Stimulated activated naive B cell treated with anti-CD40 and anti-IgM and Interleukin-4, amounts not matched to agents 10 μg/mL and 1 μg/mL and 100 μg/mL, for 72 hours (primary cell): ENCODE data around the gene KPNA4.
"Not testable (repeated sequence)": the region's sequence is repeated elsewhere in the genome, so short reads cannot be mapped to it uniquely, and the experiment has no call there.

Experiments
- ATAC-seq, 2 donors: fragments of 150-1000 bp; cut with Tn5 transposase; replicated peaks; 2 replicates each; pipeline ENCODE4 v1.10.0; 2021; ENCODE audit warnings: moderate library complexity in 1 of 2
- DNase-seq: peaks from one replicate; pipeline ENCODE4 v3.0.0; 2021
- H3K27ac Mint-ChIP-seq: one replicate; pipeline ENCODE4 v1.8.0; 2022; ENCODE audit warnings: mild to moderate bottlenecking, mixed read lengths
- H3K27me3 Mint-ChIP-seq, 2 donors: one replicate each; pipeline ENCODE4 v1.8.0; 2022; ENCODE audit warnings: mixed read lengths in 2 of 2
- H3K36me3 Mint-ChIP-seq, 2 donors: one replicate each; pipeline ENCODE4 v1.8.0; 2022; ENCODE audit warnings: mixed read lengths in 2 of 2, mild to moderate bottlenecking in 1 of 2
- H3K4me1 Mint-ChIP-seq, 2 donors: one replicate each; pipeline ENCODE4 v1.8.0; 2022; ENCODE audit warnings: mixed read lengths in 2 of 2, mild to moderate bottlenecking in 1 of 2
- H3K4me3 Mint-ChIP-seq, 2 donors: one replicate each; pipeline ENCODE4 v1.8.0; 2022; ENCODE audit warnings: mild to moderate bottlenecking in 2 of 2, mixed read lengths in 2 of 2, moderate library complexity in 1 of 2
- H3K9me3 Mint-ChIP-seq, 2 donors: one replicate each; pipeline ENCODE4 v1.8.0; 2022; ENCODE audit warnings: mixed read lengths in 2 of 2, mild to moderate bottlenecking in 1 of 2

Gene KPNA4

GRCh38 chr3:160583451-160583850 lies 18.1 kb upstream of the KPNA4 start:
- H3K9me3 Mint-ChIP-seq, result peaks cover 16 to 23% of the 10 kb centered on the region in 2 donors
- H3K36me3 Mint-ChIP-seq, result peaks cover 7 to 14% of the 10 kb centered on the region in 2 donors
- DNase-seq (no peak), ATAC-seq (no peak)
- H3K27ac Mint-ChIP-seq, result no peak overlapping the region
- H3K4me3 Mint-ChIP-seq, result no peak overlapping the region
- H3K4me1 Mint-ChIP-seq, result peaks cover 0 to 5% of the 10 kb centered on the region in 2 donors
- peaks cover 10 to 22% of the 10 kb centered on the region in 2 donors for H3K27me3 Mint-ChIP-seq

DNA sequence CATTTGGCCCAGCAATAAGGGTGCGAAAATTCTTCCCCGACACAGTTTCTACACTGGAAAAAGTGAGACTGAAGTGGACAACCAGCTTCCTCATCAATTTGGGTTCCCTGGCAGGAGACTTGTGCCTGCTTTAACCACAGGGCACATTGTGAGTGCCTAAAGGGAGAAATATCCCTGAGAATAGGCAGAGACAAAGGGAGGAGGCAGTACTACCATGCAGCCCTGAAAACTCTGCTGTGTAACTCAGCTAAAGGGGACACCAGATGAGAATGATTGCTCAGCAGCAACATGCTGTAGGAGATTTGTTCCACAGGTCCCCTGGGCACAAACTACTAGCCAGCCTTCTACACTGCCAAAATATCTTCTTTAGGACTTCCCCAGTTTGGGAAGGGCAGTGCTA lies 15.6 kb upstream of the KPNA4 start:
- Mint-ChIP-seq H3K27ac (no peak overlapping the region), H3K27me3 (peaks cover 4 to 8% of the 10 kb centered on the region in 2 donors), H3K4me3 (no peak overlapping the region), H3K4me1 (peaks cover 0 to 5% of the 10 kb centered on the region in 2 donors), H3K36me3 (peaks cover 7 to 13% of the 10 kb centered on the region in 2 donors), H3K9me3 (peaks cover 16 to 21% of the 10 kb centered on the region in 2 donors)
- DNase-seq, result no peak
- no peak for ATAC-seq

DNA sequence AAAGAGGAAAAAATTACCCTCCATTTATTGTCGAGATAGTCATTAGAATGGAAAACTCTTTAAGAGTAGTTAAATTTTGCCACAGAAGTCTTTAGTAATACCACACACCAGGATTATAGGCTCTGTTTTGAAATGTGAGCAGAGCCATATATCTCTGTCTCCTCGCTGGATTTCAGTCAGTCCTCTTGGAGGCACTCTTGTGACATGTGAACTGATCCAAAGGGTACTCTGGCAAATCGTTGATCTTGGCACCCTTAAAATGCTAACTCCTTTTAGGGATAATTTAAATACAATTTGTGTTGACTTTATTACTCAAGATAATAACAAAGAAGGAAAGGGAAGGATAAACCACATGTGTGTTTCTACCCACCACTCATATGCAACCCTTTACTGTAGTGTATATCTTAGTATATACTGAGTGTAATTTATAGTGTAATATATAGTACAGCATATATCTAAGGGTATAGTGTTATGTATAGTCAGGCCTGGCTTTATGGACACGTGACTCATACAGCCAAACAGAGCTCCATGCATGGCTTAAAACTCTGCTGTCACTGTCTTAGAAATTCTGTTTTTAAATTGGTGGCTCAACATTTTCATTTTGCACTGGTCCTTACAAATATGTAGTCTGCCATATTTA lies 12.3 kb upstream of the KPNA4 start:
- no peak overlapping the region for H3K4me3 Mint-ChIP-seq
- H3K27ac Mint-ChIP-seq, result no peak overlapping the region
- peaks cover 0 to 4% of the 10 kb centered on the region in 2 donors for H3K27me3 Mint-ChIP-seq
- peaks cover 11 to 13% of the 10 kb centered on the region in 2 donors for H3K36me3 Mint-ChIP-seq
- no peaks in the 10 kb centered on the region for H3K4me1 Mint-ChIP-seq
- peaks cover 11 to 14% of the 10 kb centered on the region in 2 donors for H3K9me3 Mint-ChIP-seq
- DNase-seq (no peak), ATAC-seq (no peak)

- ATAC-seq (no peak), DNase-seq (no peak)
- Mint-ChIP-seq H3K9me3 (peaks cover 11 to 14% of the 10 kb centered on the region in 2 donors), H3K4me3 (no peak overlapping the region), H3K4me1 (no peaks in the 10 kb centered on the region), H3K27me3 (peaks cover 0 to 4% of the 10 kb centered on the region in 2 donors), H3K36me3 (peaks cover 11 to 13% of the 10 kb centered on the region in 2 donors), H3K27ac (no peak overlapping the region)
Measured at GRCh38 chr3:160577093-160577492, 11.7 kb upstream of the KPNA4 start.

GRCh38 chr3:160576621-160577020 lies 11.2 kb upstream of the KPNA4 start:
- peaks cover 10 to 11% of the 10 kb centered on the region in 2 donors for H3K36me3 Mint-ChIP-seq
- H3K27me3 Mint-ChIP-seq, result peaks cover 0 to 4% of the 10 kb centered on the region in 2 donors

GRCh38 chr3:160575589-160575988 lies 10.2 kb upstream of the KPNA4 start:
- H3K36me3 Mint-ChIP-seq, result peaks cover 8 to 9% of the 10 kb centered on the region in 2 donors
- no peaks in the 10 kb centered on the region for H3K4me1 Mint-ChIP-seq
- ATAC-seq (no peak), DNase-seq (no peak)
- no peak overlapping the region for H3K4me3 Mint-ChIP-seq
- no peak overlapping the region for H3K27ac Mint-ChIP-seq
- peaks cover 1 to 5% of the 10 kb centered on the region in 2 donors for H3K9me3 Mint-ChIP-seq
- H3K27me3 Mint-ChIP-seq, result peaks cover 0 to 2% of the 10 kb centered on the region in 2 donors

More at GRCh38 chr3:160576621-160577020, 11.2 kb upstream of the KPNA4 start:
- H3K9me3 Mint-ChIP-seq, result peaks cover 7 to 9% of the 10 kb centered on the region in 2 donors
- DNase-seq, result no peak
- no peak for ATAC-seq
- no peak overlapping the region for H3K27ac Mint-ChIP-seq
- no peaks in the 10 kb centered on the region for H3K4me1 Mint-ChIP-seq
- no peak overlapping the region for H3K4me3 Mint-ChIP-seq

- H3K27me3 Mint-ChIP-seq, result no peaks in the 10 kb centered on the region
Measured at GRCh38 chr3:160574636-160575035, 9.3 kb upstream of the KPNA4 start.

DNA sequence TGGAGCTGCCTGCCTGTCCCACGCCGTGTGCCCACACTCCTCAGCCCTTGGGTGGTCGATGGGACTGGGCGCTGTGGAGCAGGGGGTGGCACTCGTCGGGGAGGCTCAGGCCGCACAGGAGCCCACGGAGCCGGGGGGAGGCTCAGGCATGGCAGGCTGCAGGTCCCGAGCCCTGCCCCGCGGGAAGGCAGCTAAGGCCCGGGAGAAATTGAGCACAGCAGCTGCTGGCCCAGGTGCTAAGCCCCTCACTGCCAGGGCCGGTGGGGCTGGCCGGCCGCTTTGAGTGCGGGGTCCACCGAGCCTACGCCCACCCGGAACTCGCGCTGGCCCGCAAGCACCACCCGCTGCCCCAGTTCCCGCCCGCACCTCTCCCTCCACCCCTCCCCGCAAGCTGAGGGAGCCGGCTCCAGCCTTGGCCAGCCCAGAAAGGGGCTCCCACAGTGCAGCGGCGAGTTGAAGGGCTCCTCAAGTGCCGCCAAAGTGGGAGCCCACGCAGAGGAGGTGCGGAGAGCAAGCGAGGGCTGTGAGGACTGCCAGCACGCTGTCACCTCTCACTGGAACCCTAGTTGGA lies 8.7 kb upstream of the KPNA4 start:
- H3K36me3 Mint-ChIP-seq, H3K4me1 Mint-ChIP-seq, DNase-seq, H3K4me3 Mint-ChIP-seq, H3K9me3 Mint-ChIP-seq, H3K27me3 Mint-ChIP-seq, ATAC-seq, H3K27ac Mint-ChIP-seq: not testable (repeated sequence)

More at GRCh38 chr3:160574636-160575035, 9.3 kb upstream of the KPNA4 start:
- no peak overlapping the region for H3K4me3 Mint-ChIP-seq
- no peaks in the 10 kb centered on the region for H3K4me1 Mint-ChIP-seq
- no peak for DNase-seq
- peaks cover 0 to 3% of the 10 kb centered on the region in 2 donors for H3K9me3 Mint-ChIP-seq
- peaks cover 7 to 8% of the 10 kb centered on the region in 2 donors for H3K36me3 Mint-ChIP-seq
- ATAC-seq, result no peak
- H3K27ac Mint-ChIP-seq, result no peak overlapping the region

DNA sequence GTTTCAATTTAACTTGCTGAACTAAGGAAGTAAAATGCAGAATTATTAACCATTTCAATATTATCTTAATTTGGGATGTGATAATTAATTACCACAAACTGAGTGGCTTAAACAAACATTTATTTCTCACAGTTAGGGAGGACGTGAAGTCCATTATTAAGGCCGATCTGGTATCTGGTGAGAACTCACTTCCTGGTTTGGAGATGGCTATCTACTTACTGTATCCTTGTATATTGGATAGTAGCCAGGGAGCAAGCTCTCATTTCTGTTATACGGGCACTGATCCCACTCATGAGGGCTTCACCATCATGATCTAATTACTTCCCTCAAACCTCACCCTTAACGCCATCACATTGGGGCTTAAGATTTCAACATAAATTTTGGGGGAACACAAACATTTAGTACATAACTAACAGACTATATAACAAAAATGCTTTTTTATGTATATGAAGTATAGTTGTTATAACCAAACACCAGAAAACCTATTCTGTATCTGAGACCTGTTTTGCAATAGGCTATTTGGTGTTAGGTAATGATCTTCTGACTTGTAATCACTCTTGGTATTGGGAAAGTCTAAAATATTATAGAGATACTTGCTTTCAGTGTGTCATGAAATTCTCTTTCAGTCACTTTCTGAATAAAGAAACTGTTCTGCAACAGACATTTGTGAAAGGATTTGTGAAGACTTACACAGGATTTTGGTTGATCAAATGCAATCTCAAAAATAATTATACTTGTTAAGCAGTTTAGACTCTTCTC lies 4.7 kb upstream of the KPNA4 start:
- H3K9me3 Mint-ChIP-seq, result peaks cover 1 to 3% of the 10 kb centered on the region in 2 donors
- H3K36me3 Mint-ChIP-seq, result peaks cover 19 to 26% of the 10 kb centered on the region in 2 donors
- no peak overlapping the region for H3K27ac Mint-ChIP-seq
- no peaks in the 10 kb centered on the region for H3K27me3 Mint-ChIP-seq
- ATAC-seq, result no peak
- H3K4me1 Mint-ChIP-seq, result peaks cover 18 to 31% of the 10 kb centered on the region in 2 donors
- H3K4me3 Mint-ChIP-seq, result no peak overlapping the region
- DNase-seq, result no peak

DNA sequence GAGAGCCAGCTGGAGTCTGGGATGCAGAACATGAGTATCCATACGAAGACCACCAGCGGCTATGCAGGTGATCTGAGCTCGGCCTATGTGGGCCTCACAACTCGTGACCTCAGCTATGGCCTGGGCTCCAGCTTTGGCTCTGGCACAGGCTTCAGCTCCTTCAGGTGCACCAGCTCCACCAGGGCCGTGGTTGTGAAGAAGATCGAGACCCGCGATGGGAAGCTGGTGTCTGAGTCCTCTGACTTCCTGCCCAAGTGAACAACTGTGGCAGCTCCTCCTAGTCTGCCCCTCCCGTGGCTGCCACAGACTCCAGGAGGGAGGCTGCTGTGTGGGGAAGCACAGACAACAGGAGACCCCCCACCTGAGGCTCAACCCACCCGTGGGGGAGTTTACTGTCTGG lies 3.6 kb upstream of the KPNA4 start:
- peaks cover 19 to 31% of the 10 kb centered on the region in 2 donors for H3K36me3 Mint-ChIP-seq
- no peak for ATAC-seq
- peaks cover 19 to 36% of the 10 kb centered on the region in 2 donors for H3K4me1 Mint-ChIP-seq

GRCh38 chr3:160567774-160568173 lies 2.4 kb upstream of the KPNA4 start:
- no peak overlapping the region for H3K4me3 Mint-ChIP-seq
- no peak for DNase-seq
- H3K27me3 Mint-ChIP-seq, result no peaks in the 10 kb centered on the region
- no peak for ATAC-seq
- H3K36me3 Mint-ChIP-seq, result peaks cover 18 to 32% of the 10 kb centered on the region in 2 donors
- H3K9me3 Mint-ChIP-seq, result peaks cover 0 to 1% of the 10 kb centered on the region in 2 donors
- peaks cover 25 to 47% of the 10 kb centered on the region in 2 donors for H3K4me1 Mint-ChIP-seq
- no peak overlapping the region for H3K27ac Mint-ChIP-seq

More for the DNA sequence above, 3.6 kb upstream of the KPNA4 start:
- Mint-ChIP-seq H3K27me3 (no peaks in the 10 kb centered on the region), H3K27ac (no peak overlapping the region), H3K9me3 (peaks cover 1 to 3% of the 10 kb centered on the region in 2 donors), H3K4me3 (no peak overlapping the region)
- DNase-seq, result no peak

DNA sequence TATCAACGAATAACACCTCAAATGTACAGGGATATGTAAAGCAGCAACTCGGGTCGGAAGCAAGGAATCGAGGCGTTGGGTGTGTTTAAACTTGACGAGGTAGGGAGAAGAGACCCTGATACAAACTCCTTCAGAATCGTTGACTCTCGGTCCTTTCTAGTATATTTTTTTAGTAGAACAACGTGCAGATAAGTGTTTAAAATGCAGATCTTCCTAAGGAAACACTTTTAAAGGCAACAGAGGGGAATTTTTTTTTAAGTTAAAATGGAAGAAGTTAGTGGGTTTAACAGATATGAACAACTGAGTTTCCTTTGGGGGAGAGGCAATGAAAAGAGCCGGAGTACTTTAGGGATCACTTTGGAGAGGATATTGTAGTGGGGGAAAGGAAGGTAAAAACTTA lies 1.1 kb upstream of the KPNA4 start:
- Mint-ChIP-seq H3K27me3 (no peaks in the 10 kb centered on the region), H3K27ac (peak overlapping the region; percentile 99), H3K9me3 (peaks cover 0 to 1% of the 10 kb centered on the region in 2 donors), H3K36me3 (peaks cover 17 to 33% of the 10 kb centered on the region in 2 donors), H3K4me1 (peaks cover 31 to 60% of the 10 kb centered on the region in 2 donors), H3K4me3 (peak overlapping the region; percentile 98)
- ATAC-seq (no peak), DNase-seq (no peak)

GRCh38 chr3:160564949-160565441 lies 376 bp downstream of the KPNA4 start:
- Mint-ChIP-seq H3K4me3 (peak overlapping the region; percentile 98), H3K27ac (peak overlapping the region; percentile 99), H3K9me3 (peaks cover 0 to 1% of the 10 kb centered on the region in 2 donors), H3K27me3 (no peaks in the 10 kb centered on the region), H3K36me3 (peaks cover 17 to 33% of the 10 kb centered on the region in 2 donors), H3K4me1 (peaks cover 35 to 71% of the 10 kb centered on the region in 2 donors)
- peak; percentile 60 to 65 for ATAC-seq
- no peak for DNase-seq

GRCh38 chr3:160564258-160564911 lies 986 bp downstream of the KPNA4 start:
- H3K27ac Mint-ChIP-seq, result peak overlapping the region; percentile 97
- peaks cover 17 to 33% of the 10 kb centered on the region in 2 donors for H3K36me3 Mint-ChIP-seq
- ATAC-seq, result no peak
- H3K4me3 Mint-ChIP-seq, result peak overlapping the region; percentile 94 to 95
- H3K9me3 Mint-ChIP-seq, result peaks cover 0 to 1% of the 10 kb centered on the region in 2 donors
- H3K4me1 Mint-ChIP-seq, result peaks cover 38 to 75% of the 10 kb centered on the region in 2 donors
- no peaks in the 10 kb centered on the region for H3K27me3 Mint-ChIP-seq
- no peak for DNase-seq
